ENCODE data around the gene RREB1.
"Not testable (repeated sequence)": the region's sequence is repeated elsewhere in the genome, so short reads cannot be mapped to it uniquely, and the experiment has no call there.

The RREB1 gene

GRCh38 chr6:7151381-7151780, 43.6 kb downstream of the RREB1 start:
- H3K4me3 ChIP-seq (ENCODE audit: low read depth, low read length) = no peak overlapping the region
- peaks cover 22% of the 10 kb centered on the region for H3K4me1 ChIP-seq (ENCODE audit: control insufficient read depth, insufficient read depth, low read length)
- no peak overlapping the region for H3K9ac ChIP-seq (ENCODE audit: low read depth, low read length)
- H3K27me3 ChIP-seq (ENCODE audit: control insufficient read depth, insufficient read depth, low read length) = no peaks in the 10 kb centered on the region
- no peaks in the 10 kb centered on the region for H3K36me3 ChIP-seq (ENCODE audit: control insufficient read depth, insufficient read depth, low read length)
- H3K9me3 ChIP-seq (ENCODE audit: control insufficient read depth, insufficient read depth, low read length) = no peaks in the 10 kb centered on the region

GRCh38 chr6:7152462-7152861, 44.7 kb downstream of the RREB1 start:
- H3K27me3 ChIP-seq (ENCODE audit: control insufficient read depth, insufficient read depth, low read length) = no peaks in the 10 kb centered on the region
- H3K9me3 ChIP-seq (ENCODE audit: control insufficient read depth, insufficient read depth, low read length) = no peaks in the 10 kb centered on the region
- H3K4me1 ChIP-seq (ENCODE audit: control insufficient read depth, insufficient read depth, low read length) = peaks cover 17% of the 10 kb centered on the region
- H3K4me3 ChIP-seq (ENCODE audit: low read depth, low read length) = no peak overlapping the region
- H3K9ac ChIP-seq (ENCODE audit: low read depth, low read length) = no peak overlapping the region
- no peaks in the 10 kb centered on the region for H3K36me3 ChIP-seq (ENCODE audit: control insufficient read depth, insufficient read depth, low read length)

GRCh38 chr6:7153789-7154188, 46.0 kb downstream of the RREB1 start:
- H3K9me3 ChIP-seq (ENCODE audit: control insufficient read depth, insufficient read depth, low read length) = no peaks in the 10 kb centered on the region
- H3K4me1 ChIP-seq (ENCODE audit: control insufficient read depth, insufficient read depth, low read length) = peaks cover 15% of the 10 kb centered on the region
- H3K4me3 ChIP-seq (ENCODE audit: low read depth, low read length) = no peak overlapping the region
- no peaks in the 10 kb centered on the region for H3K27me3 ChIP-seq (ENCODE audit: control insufficient read depth, insufficient read depth, low read length)
- no peak overlapping the region for H3K9ac ChIP-seq (ENCODE audit: low read depth, low read length)
- H3K36me3 ChIP-seq (ENCODE audit: control insufficient read depth, insufficient read depth, low read length) = no peaks in the 10 kb centered on the region

- Histone ChIP-seq H3K9me3 (ENCODE audit: control insufficient read depth, insufficient read depth, low read length) (no peaks in the 10 kb centered on the region), H3K36me3 (ENCODE audit: control insufficient read depth, insufficient read depth, low read length) (no peaks in the 10 kb centered on the region), H3K4me3 (ENCODE audit: low read depth, low read length) (no peak overlapping the region), H3K27me3 (ENCODE audit: control insufficient read depth, insufficient read depth, low read length) (no peaks in the 10 kb centered on the region), H3K9ac (ENCODE audit: low read depth, low read length) (no peak overlapping the region), H3K4me1 (ENCODE audit: control insufficient read depth, insufficient read depth, low read length) (peaks cover 15% of the 10 kb centered on the region)
These were observed 46.8 kb downstream of the RREB1 start for GRCh38 chr6:7154341-7155139.

GRCh38 chr6:7155871-7156579, 48.3 kb downstream of the RREB1 start:
- no peak overlapping the region for H3K4me3 ChIP-seq (ENCODE audit: low read depth, low read length)
- peaks cover 11% of the 10 kb centered on the region for H3K4me1 ChIP-seq (ENCODE audit: control insufficient read depth, insufficient read depth, low read length)
- H3K9me3 ChIP-seq (ENCODE audit: control insufficient read depth, insufficient read depth, low read length) = no peaks in the 10 kb centered on the region
- H3K36me3 ChIP-seq (ENCODE audit: control insufficient read depth, insufficient read depth, low read length) = no peaks in the 10 kb centered on the region
- H3K9ac ChIP-seq (ENCODE audit: low read depth, low read length) = no peak overlapping the region
- no peaks in the 10 kb centered on the region for H3K27me3 ChIP-seq (ENCODE audit: control insufficient read depth, insufficient read depth, low read length)

GRCh38 chr6:7156643-7157278, 49.0 kb downstream of the RREB1 start:
- Histone ChIP-seq H3K4me3 (ENCODE audit: low read depth, low read length) (no peak overlapping the region), H3K4me1 (ENCODE audit: control insufficient read depth, insufficient read depth, low read length) (peaks cover 9% of the 10 kb centered on the region), H3K9me3 (ENCODE audit: control insufficient read depth, insufficient read depth, low read length) (no peaks in the 10 kb centered on the region), H3K9ac (ENCODE audit: low read depth, low read length) (no peak overlapping the region), H3K27me3 (ENCODE audit: control insufficient read depth, insufficient read depth, low read length) (no peaks in the 10 kb centered on the region), H3K36me3 (ENCODE audit: control insufficient read depth, insufficient read depth, low read length) (no peaks in the 10 kb centered on the region)

- not testable (repeated sequence) for H3K4me3 ChIP-seq (ENCODE audit: low read depth, low read length); H3K4me1 ChIP-seq (ENCODE audit: control insufficient read depth, insufficient read depth, low read length); H3K36me3 ChIP-seq (ENCODE audit: control insufficient read depth, insufficient read depth, low read length); H3K9me3 ChIP-seq (ENCODE audit: control insufficient read depth, insufficient read depth, low read length); H3K27me3 ChIP-seq (ENCODE audit: control insufficient read depth, insufficient read depth, low read length); H3K9ac ChIP-seq (ENCODE audit: low read depth, low read length)
These were observed 49.5 kb downstream of the RREB1 start for GRCh38 chr6:7157307-7157706.

GRCh38 chr6:7157752-7158616, 50.2 kb downstream of the RREB1 start:
- no peak overlapping the region for H3K9ac ChIP-seq (ENCODE audit: low read depth, low read length)
- no peaks in the 10 kb centered on the region for H3K27me3 ChIP-seq (ENCODE audit: control insufficient read depth, insufficient read depth, low read length)
- no peaks in the 10 kb centered on the region for H3K9me3 ChIP-seq (ENCODE audit: control insufficient read depth, insufficient read depth, low read length)
- H3K4me1 ChIP-seq (ENCODE audit: control insufficient read depth, insufficient read depth, low read length) = peaks cover 9% of the 10 kb centered on the region
- H3K36me3 ChIP-seq (ENCODE audit: control insufficient read depth, insufficient read depth, low read length) = no peaks in the 10 kb centered on the region
- H3K4me3 ChIP-seq (ENCODE audit: low read depth, low read length) = no peak overlapping the region

- peaks cover 15% of the 10 kb centered on the region for H3K4me1 ChIP-seq (ENCODE audit: control insufficient read depth, insufficient read depth, low read length)
- H3K27me3 ChIP-seq (ENCODE audit: control insufficient read depth, insufficient read depth, low read length) = no peaks in the 10 kb centered on the region
- no peak overlapping the region for H3K9ac ChIP-seq (ENCODE audit: low read depth, low read length)
- no peak overlapping the region for H3K4me3 ChIP-seq (ENCODE audit: low read depth, low read length)
- H3K36me3 ChIP-seq (ENCODE audit: control insufficient read depth, insufficient read depth, low read length) = no peaks in the 10 kb centered on the region
- no peaks in the 10 kb centered on the region for H3K9me3 ChIP-seq (ENCODE audit: control insufficient read depth, insufficient read depth, low read length)
These were observed 52.2 kb downstream of the RREB1 start for GRCh38 chr6:7159790-7160525.

- H3K9me3 ChIP-seq (ENCODE audit: control insufficient read depth, insufficient read depth, low read length) = no peaks in the 10 kb centered on the region
- H3K9ac ChIP-seq (ENCODE audit: low read depth, low read length) = no peak overlapping the region
- no peaks in the 10 kb centered on the region for H3K36me3 ChIP-seq (ENCODE audit: control insufficient read depth, insufficient read depth, low read length)
- no peak overlapping the region for H3K4me3 ChIP-seq (ENCODE audit: low read depth, low read length)
- peaks cover 26% of the 10 kb centered on the region for H3K4me1 ChIP-seq (ENCODE audit: control insufficient read depth, insufficient read depth, low read length)
- no peaks in the 10 kb centered on the region for H3K27me3 ChIP-seq (ENCODE audit: control insufficient read depth, insufficient read depth, low read length)
These were observed 53.5 kb downstream of the RREB1 start for GRCh38 chr6:7161253-7161623.

GRCh38 chr6:7161845-7162244, 54.1 kb downstream of the RREB1 start:
- Histone ChIP-seq H3K4me3 (ENCODE audit: low read depth, low read length) (no peak overlapping the region), H3K4me1 (ENCODE audit: control insufficient read depth, insufficient read depth, low read length) (peaks cover 29% of the 10 kb centered on the region), H3K27me3 (ENCODE audit: control insufficient read depth, insufficient read depth, low read length) (no peaks in the 10 kb centered on the region), H3K9ac (ENCODE audit: low read depth, low read length) (no peak overlapping the region), H3K9me3 (ENCODE audit: control insufficient read depth, insufficient read depth, low read length) (no peaks in the 10 kb centered on the region), H3K36me3 (ENCODE audit: control insufficient read depth, insufficient read depth, low read length) (no peaks in the 10 kb centered on the region)
